Liver (tissue), 9 donors: Measurements from ENCODE around the gene NMNAT2. TPM values are rescaled to one million over a fixed set of nuclear protein-coding genes. Genes with fewer than 3 reads are reported as not detected.

ENCODE experiments used
- DNase-seq: peaks from one replicate; pipeline ENCODE4 v3.0.0-alpha.2; 2017; ENCODE audit warnings: low spot score
- H3K27ac ChIP-seq, 2 donors: one replicate each; pipeline ENCODE4 v1.7.0; 2013; ENCODE audit warnings: inconsistent platforms in 2 of 2, low read length in 2 of 2, control low read depth in 1 of 2, low read depth in 1 of 2, mild to moderate bottlenecking in 1 of 2
- H3K27me3 ChIP-seq, 4 donors: one replicate each; pipeline versions ENCODE4 v1.6.1 to v1.7.0; 2013; ENCODE audit warnings: low read length in 3 of 4, inconsistent platforms in 1 of 4, mild to moderate bottlenecking in 1 of 4, moderate library complexity in 1 of 4; ENCODE audit not compliant: control insufficient read depth in 4 of 4, insufficient read depth in 4 of 4
- H3K36me3 ChIP-seq, 4 donors: one replicate each; pipeline versions ENCODE4 v1.6.1 to v1.7.0; 2013; ENCODE audit warnings: low read length in 3 of 4, mild to moderate bottlenecking in 3 of 4, low read depth in 1 of 4, moderate library complexity in 1 of 4; ENCODE audit not compliant: control insufficient read depth in 4 of 4, insufficient read depth in 3 of 4
- H3K4me1 ChIP-seq, 4 donors: one replicate each; pipeline versions ENCODE4 v1.6.1 to v1.7.0; 2013; ENCODE audit warnings: low read length in 3 of 4, mild to moderate bottlenecking in 3 of 4, moderate library complexity in 1 of 4; ENCODE audit not compliant: control insufficient read depth in 4 of 4, insufficient read depth in 4 of 4
- H3K4me3 ChIP-seq, 3 donors: one replicate each; pipeline versions ENCODE4 v1.6.1 to v1.7.0; 2013; ENCODE audit warnings: low read length in 3 of 3, control low read depth in 1 of 3, low read depth in 1 of 3, mild to moderate bottlenecking in 1 of 3
- H3K9ac ChIP-seq, 2 donors: one replicate each; pipeline ENCODE4 v1.7.0; 2013; ENCODE audit warnings: low read length in 2 of 2, mild to moderate bottlenecking in 2 of 2, moderate library complexity in 2 of 2, control low read depth in 1 of 2, low read depth in 1 of 2
- H3K9me3 ChIP-seq, 4 donors: one replicate each; pipeline versions ENCODE4 v1.6.1 to v1.7.0; 2013; ENCODE audit warnings: low read length in 3 of 4; ENCODE audit not compliant: control insufficient read depth in 4 of 4
- EGR1 ChIP-seq, 2 donors: IDR thresholded peaks; 2 replicates each; pipeline ENCODE4 v1.6.1; 2016 to 2018; ENCODE audit warnings: antibody characterized with exemption in 2 of 2, low read depth in 2 of 2
- FOXA1 ChIP-seq: IDR thresholded peaks from 2 replicates; pipeline ENCODE4 v1.6.1; 2016; ENCODE audit warnings: antibody characterized with exemption
- GABPA ChIP-seq, 2 donors: IDR thresholded peaks in 1 of 2; conservative IDR thresholded peaks in 1 of 2; 2 replicates each; pipeline ENCODE4 v1.6.1; 2016; ENCODE audit warnings: antibody characterized with exemption in 2 of 2, mild to moderate bottlenecking in 1 of 2, moderate library complexity in 1 of 2
- HNF4A ChIP-seq, 2 donors: conservative IDR thresholded peaks; 2 replicates each; pipeline ENCODE4 v1.6.1; 2016; ENCODE audit warnings: antibody characterized with exemption in 2 of 2, mild to moderate bottlenecking in 2 of 2
- HNF4G ChIP-seq: IDR thresholded peaks from 2 replicates; pipeline ENCODE4 v1.6.1; 2016; ENCODE audit warnings: antibody characterized with exemption
- JUND ChIP-seq, 2 donors: IDR thresholded peaks; 2 replicates each; pipeline ENCODE4 v1.6.1; 2016; ENCODE audit warnings: antibody characterized with exemption in 2 of 2
- NR2F2 ChIP-seq: IDR thresholded peaks from 2 replicates; pipeline ENCODE4 v1.6.1; 2016; ENCODE audit warnings: antibody characterized with exemption
- RAD21 ChIP-seq, 2 donors: IDR thresholded peaks; 2 replicates each; pipeline ENCODE4 v1.6.1; 2016; ENCODE audit warnings: antibody characterized with exemption in 2 of 2, mild to moderate bottlenecking in 2 of 2
- RXRA ChIP-seq, 2 donors: IDR thresholded peaks; 2 replicates each; pipeline ENCODE4 v1.6.1; 2017 to 2018; ENCODE audit warnings: antibody characterized with exemption in 2 of 2, mild to moderate bottlenecking in 1 of 2
- SP1 ChIP-seq: IDR thresholded peaks from 2 replicates; pipeline ENCODE4 v1.6.1; 2018; ENCODE audit warnings: antibody characterized with exemption, mild to moderate bottlenecking
- TAF1 ChIP-seq: conservative IDR thresholded peaks from 2 replicates; pipeline ENCODE4 v1.6.1; 2016; ENCODE audit warnings: antibody characterized with exemption, mild to moderate bottlenecking
- YY1 ChIP-seq: IDR thresholded peaks from 2 replicates; pipeline ENCODE4 v1.6.1; 2016; ENCODE audit warnings: antibody characterized with exemption, mild to moderate bottlenecking
- WGBS: extraction: QIAGEN DNeasy Blood & Tissue Kit; methylation state at CpG from one replicate; pipeline ENCODE4 v1.1.7; 2013; 5-methylcytosine and 5-hydroxymethylcytosine counted together
- polyA plus RNA-seq, 2 donors: library from polyadenylated mRNA; stranded (reverse) in 1 of 2; unstranded in 1 of 2; fragments of 200-250 nt in 1 of 2; fragments of >200 nt in 1 of 2; fragmentation: Nextera tagmentation in 1 of 2; extraction: Ambion mirVana in 1 of 2; gene quantifications; one replicate each; pipeline versions ENCODE4 v1.2.1 to v1.2.3, GENCODE V29; 2013 to 2015
- total RNA-seq, 2 donors: library from RNA; depleted of rRNA; stranded (reverse); fragments of >200 nt; gene quantifications; one replicate each; pipeline ENCODE4 v1.2.3, GENCODE V29; 2014
- TF ChIP-seq, protein P1 (sequence below): IDR thresholded peaks from 2 replicates; pipeline ENCODE4 v1.6.1; 2016; ENCODE audit warnings: antibody characterized with exemption
- TF ChIP-seq, protein P2 (sequence below): fragments of 150-350 bp; IDR thresholded peaks from 2 replicates; pipeline ENCODE4 v1.5.1; 2017; ENCODE audit warnings: improper control_type of control experiment, low read depth, low read length; ENCODE audit not compliant: missing input control
- TF ChIP-seq, protein P3 (sequence below): IDR thresholded peaks from 2 replicates; pipeline ENCODE4 v1.6.1; 2016; ENCODE audit warnings: antibody characterized with exemption, mild to moderate bottlenecking
- TF ChIP-seq, protein P4 (sequence below): IDR thresholded peaks from 2 replicates; pipeline ENCODE4 v1.6.1; 2016; ENCODE audit warnings: antibody characterized with exemption
- donor health status: healthy.
- donor health status: healthy.
- donor health status: healthy.
- donor health status: healthy.
- donor health status: healthy.

Gene NMNAT2
- total and polyA plus RNA-seq, 4 donors, result under 0.01 to 0.07 (median 0.05) TPM; not detected in 1

DNA sequence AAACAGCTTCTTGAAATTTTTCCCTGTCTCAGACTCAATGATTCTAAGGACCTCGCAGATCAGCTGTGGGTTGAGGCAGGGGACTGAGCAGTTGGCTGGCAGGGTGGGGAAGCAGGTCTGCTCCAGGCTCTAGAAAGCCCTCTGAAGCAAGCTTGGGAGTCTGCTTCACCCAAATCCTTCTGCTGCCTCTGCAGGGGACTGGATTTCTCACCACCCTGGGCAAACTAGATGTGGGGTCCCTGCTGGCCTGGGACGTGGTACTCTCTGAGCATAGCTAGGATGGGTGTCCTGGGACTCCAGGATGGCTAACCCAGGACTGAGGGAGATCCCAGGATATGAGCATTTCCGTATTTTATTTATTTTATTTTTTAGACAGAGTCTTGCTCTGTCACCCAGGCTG, 142.9 kb downstream of the NMNAT2 start:
- Histone ChIP-seq H3K27me3 (no peaks in the 10 kb centered on the region), H3K4me3 (no peak overlapping the region), H3K27ac (no peak overlapping the region), H3K4me1 (no peaks in the 10 kb centered on the region), H3K36me3 (no peaks in the 10 kb centered on the region), H3K9me3 (no peaks in the 10 kb centered on the region), H3K9ac (no peak overlapping the region)
- DNase-seq, result no peak
- WGBS, result 85% methylated on average over 3 of the region's 3 CpGs
- no peak for TF ChIP-seq GABPA (IDR thresholded peaks at IDR 0.05 in 1 of 2, conservative IDR thresholded peaks at IDR 0.05 in 1 of 2)
- TF ChIP-seq, protein P1, sequence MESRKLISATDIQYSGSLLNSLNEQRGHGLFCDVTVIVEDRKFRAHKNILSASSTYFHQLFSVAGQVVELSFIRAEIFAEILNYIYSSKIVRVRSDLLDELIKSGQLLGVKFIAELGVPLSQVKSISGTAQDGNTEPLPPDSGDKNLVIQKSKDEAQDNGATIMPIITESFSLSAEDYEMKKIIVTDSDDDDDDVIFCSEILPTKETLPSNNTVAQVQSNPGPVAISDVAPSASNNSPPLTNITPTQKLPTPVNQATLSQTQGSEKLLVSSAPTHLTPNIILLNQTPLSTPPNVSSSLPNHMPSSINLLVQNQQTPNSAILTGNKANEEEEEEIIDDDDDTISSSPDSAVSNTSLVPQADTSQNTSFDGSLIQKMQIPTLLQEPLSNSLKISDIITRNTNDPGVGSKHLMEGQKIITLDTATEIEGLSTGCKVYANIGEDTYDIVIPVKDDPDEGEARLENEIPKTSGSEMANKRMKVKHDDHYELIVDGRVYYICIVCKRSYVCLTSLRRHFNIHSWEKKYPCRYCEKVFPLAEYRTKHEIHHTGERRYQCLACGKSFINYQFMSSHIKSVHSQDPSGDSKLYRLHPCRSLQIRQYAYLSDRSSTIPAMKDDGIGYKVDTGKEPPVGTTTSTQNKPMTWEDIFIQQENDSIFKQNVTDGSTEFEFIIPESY, result no peak
- TF ChIP-seq, protein P2, sequence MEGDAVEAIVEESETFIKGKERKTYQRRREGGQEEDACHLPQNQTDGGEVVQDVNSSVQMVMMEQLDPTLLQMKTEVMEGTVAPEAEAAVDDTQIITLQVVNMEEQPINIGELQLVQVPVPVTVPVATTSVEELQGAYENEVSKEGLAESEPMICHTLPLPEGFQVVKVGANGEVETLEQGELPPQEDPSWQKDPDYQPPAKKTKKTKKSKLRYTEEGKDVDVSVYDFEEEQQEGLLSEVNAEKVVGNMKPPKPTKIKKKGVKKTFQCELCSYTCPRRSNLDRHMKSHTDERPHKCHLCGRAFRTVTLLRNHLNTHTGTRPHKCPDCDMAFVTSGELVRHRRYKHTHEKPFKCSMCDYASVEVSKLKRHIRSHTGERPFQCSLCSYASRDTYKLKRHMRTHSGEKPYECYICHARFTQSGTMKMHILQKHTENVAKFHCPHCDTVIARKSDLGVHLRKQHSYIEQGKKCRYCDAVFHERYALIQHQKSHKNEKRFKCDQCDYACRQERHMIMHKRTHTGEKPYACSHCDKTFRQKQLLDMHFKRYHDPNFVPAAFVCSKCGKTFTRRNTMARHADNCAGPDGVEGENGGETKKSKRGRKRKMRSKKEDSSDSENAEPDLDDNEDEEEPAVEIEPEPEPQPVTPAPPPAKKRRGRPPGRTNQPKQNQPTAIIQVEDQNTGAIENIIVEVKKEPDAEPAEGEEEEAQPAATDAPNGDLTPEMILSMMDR, result no peak
- TF ChIP-seq, protein P3, sequence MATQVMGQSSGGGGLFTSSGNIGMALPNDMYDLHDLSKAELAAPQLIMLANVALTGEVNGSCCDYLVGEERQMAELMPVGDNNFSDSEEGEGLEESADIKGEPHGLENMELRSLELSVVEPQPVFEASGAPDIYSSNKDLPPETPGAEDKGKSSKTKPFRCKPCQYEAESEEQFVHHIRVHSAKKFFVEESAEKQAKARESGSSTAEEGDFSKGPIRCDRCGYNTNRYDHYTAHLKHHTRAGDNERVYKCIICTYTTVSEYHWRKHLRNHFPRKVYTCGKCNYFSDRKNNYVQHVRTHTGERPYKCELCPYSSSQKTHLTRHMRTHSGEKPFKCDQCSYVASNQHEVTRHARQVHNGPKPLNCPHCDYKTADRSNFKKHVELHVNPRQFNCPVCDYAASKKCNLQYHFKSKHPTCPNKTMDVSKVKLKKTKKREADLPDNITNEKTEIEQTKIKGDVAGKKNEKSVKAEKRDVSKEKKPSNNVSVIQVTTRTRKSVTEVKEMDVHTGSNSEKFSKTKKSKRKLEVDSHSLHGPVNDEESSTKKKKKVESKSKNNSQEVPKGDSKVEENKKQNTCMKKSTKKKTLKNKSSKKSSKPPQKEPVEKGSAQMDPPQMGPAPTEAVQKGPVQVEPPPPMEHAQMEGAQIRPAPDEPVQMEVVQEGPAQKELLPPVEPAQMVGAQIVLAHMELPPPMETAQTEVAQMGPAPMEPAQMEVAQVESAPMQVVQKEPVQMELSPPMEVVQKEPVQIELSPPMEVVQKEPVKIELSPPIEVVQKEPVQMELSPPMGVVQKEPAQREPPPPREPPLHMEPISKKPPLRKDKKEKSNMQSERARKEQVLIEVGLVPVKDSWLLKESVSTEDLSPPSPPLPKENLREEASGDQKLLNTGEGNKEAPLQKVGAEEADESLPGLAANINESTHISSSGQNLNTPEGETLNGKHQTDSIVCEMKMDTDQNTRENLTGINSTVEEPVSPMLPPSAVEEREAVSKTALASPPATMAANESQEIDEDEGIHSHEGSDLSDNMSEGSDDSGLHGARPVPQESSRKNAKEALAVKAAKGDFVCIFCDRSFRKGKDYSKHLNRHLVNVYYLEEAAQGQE, result no peak
- TF ChIP-seq HNF4G, result no peak

DNA sequence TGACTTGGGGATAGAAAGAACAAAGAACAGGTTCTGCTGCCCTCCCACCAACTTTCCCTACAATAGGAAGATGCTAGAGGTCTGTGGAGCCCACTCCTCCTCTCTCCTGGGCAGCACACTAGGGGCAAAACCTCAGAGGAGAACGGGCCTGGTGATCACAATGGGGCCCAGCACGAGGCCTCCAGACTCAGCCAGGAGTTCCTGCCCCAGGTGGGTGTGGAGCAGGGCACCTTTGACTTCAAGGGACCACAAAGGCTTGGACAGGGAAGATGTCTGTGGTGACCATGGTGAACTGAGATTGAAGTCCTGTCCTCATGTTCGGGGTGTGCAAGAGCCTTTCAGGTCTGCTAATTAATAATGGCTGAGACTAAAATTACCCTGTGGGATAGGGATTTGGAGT, 143.3 kb downstream of the NMNAT2 start:
- Histone ChIP-seq H3K36me3 (no peaks in the 10 kb centered on the region), H3K27me3 (no peaks in the 10 kb centered on the region), H3K9me3 (no peaks in the 10 kb centered on the region), H3K4me3 (no peak overlapping the region), H3K4me1 (no peaks in the 10 kb centered on the region), H3K9ac (no peak overlapping the region), H3K27ac (no peak overlapping the region)
- WGBS, result 81% methylated on average over 3 of the region's 3 CpGs
- DNase-seq, result no peak
- TF ChIP-seq HNF4G (no peak), YY1 (no peak), RAD21 (IDR thresholded peaks at IDR 0.05) (no peak), FOXA1 (no peak), RXRA (IDR thresholded peaks at IDR 0.05) (no peak), HNF4A (conservative IDR thresholded peaks at IDR 0.05) (no peak), TAF1 (no peak), EGR1 (IDR thresholded peaks at IDR 0.05; ENCODE audit: low read depth in 2 of 2) (no peak), JUND (IDR thresholded peaks at IDR 0.05) (no peak), NR2F2 (no peak), SP1 (no peak)
- TF ChIP-seq, protein P3, result no peak
- TF ChIP-seq, protein P2, result no peak
- TF ChIP-seq, protein P1, result no peak
- TF ChIP-seq, protein P4, sequence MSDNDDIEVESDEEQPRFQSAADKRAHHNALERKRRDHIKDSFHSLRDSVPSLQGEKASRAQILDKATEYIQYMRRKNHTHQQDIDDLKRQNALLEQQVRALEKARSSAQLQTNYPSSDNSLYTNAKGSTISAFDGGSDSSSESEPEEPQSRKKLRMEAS, result no peak
